ENCODE data around the gene PRKCE. TPM values are rescaled to one million over a fixed set of nuclear protein-coding genes. Genes with fewer than 3 reads are reported as not detected.

Gene PRKCE
- total RNA-seq, 2 experiments from 2014 or later, result 12.5 to 13.6 TPM

DNA sequence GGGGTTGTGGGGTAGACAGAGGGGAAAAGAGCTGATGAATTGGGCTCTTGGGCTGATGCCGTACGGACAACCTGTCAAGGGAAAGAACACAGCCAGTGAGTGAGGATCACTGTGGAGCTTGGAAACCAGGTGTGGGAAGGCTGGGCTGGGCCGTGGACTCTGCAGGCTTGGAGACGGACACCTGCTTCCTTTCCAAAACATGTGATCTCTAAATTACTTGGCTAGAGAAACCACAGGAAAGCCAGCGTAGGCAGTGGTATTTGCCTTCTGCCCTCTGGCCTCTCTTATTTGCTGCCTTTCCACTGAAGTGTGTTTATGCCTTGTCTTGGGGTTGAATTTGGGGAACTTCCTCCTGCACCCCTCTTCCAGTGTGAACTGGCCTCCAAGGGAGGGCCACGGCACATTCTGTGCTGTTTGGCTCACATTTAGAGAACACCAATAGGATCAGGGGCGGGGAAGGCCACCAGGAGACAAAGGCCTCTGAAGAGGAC is 267.7 kb downstream of the PRKCE start:
- Mint-ChIP-seq H3K27me3 (no peaks in the 10 kb centered on the region), H3K9me3 (no peaks in the 10 kb centered on the region), H3K27ac (no peak overlapping the region), H3K36me3 (no peaks in the 10 kb centered on the region), H3K4me3 (no peak overlapping the region), H3K4me1 (ENCODE audit: low read depth) (no peaks in the 10 kb centered on the region)
- intact Hi-C loops (cut with micrococcal nuclease), result no loop called here
- no peak for DNase-seq
- CTCF ChIA-PET, result no interaction called here
- POLR2A ChIA-PET, result no interaction called here

- CTCF ChIA-PET, result no interaction called here
- no peak for DNase-seq
- H3K27ac Mint-ChIP-seq, result no peak overlapping the region
- H3K4me3 Mint-ChIP-seq, result no peak overlapping the region
- POLR2A ChIA-PET, result no interaction called here
- no peaks in the 10 kb centered on the region for H3K36me3 Mint-ChIP-seq
- no peaks in the 10 kb centered on the region for H3K9me3 Mint-ChIP-seq
- intact Hi-C loops (cut with micrococcal nuclease), result no loop called here
- H3K4me1 Mint-ChIP-seq (ENCODE audit: low read depth), result no peaks in the 10 kb centered on the region
- H3K27me3 Mint-ChIP-seq, result no peaks in the 10 kb centered on the region
Measured at GRCh38 chr2:45919711-45920111, 268.2 kb downstream of the PRKCE start.

DNA sequence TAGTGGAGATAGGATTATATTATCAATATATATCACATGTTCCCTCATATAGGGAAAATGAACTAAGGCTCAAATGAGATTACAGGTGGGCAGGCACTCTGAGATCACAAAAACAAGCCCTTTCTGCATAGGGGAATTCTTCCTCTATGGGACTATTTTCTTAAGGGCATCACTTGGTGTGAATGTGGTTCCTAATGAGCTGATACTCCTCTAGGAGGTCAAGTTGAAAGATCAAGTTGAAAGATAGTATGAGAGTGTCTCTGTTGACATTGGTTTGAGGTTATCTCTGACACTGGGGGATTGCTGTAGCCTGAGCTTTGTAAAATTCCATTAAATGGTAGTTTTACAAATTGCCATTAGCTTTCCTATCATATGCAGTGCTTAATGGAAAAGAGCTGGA is 270.4 kb downstream of the PRKCE start:
- H3K27ac Mint-ChIP-seq, result no peak overlapping the region
- no peaks in the 10 kb centered on the region for H3K36me3 Mint-ChIP-seq
- CTCF ChIA-PET, result no interaction called here
- no peaks in the 10 kb centered on the region for H3K9me3 Mint-ChIP-seq
- POLR2A ChIA-PET, result no interaction called here
- no peaks in the 10 kb centered on the region for H3K27me3 Mint-ChIP-seq
- no peak overlapping the region for H3K4me3 Mint-ChIP-seq
- H3K4me1 Mint-ChIP-seq (ENCODE audit: low read depth), result no peaks in the 10 kb centered on the region
- DNase-seq, result no peak
- intact Hi-C loops (cut with micrococcal nuclease), result no loop called here

GRCh38 chr2:45922577-45922988 is 271.1 kb downstream of the PRKCE start:
- Mint-ChIP-seq H3K27ac (no peak overlapping the region), H3K36me3 (no peaks in the 10 kb centered on the region), H3K4me1 (ENCODE audit: low read depth) (no peaks in the 10 kb centered on the region), H3K27me3 (no peaks in the 10 kb centered on the region), H3K4me3 (no peak overlapping the region), H3K9me3 (no peaks in the 10 kb centered on the region)
- ChIA-PET CTCF (no interaction called here), POLR2A (no interaction called here)
- no peak for DNase-seq
- intact Hi-C loops (cut with micrococcal nuclease), result no loop called here

- DNase-seq, result no peak
- Mint-ChIP-seq H3K4me1 (ENCODE audit: low read depth) (no peaks in the 10 kb centered on the region), H3K27me3 (no peaks in the 10 kb centered on the region), H3K36me3 (no peaks in the 10 kb centered on the region), H3K4me3 (no peak overlapping the region), H3K9me3 (no peaks in the 10 kb centered on the region), H3K27ac (no peak overlapping the region)
- intact Hi-C loops (cut with micrococcal nuclease), result no loop called here
- ChIA-PET POLR2A (interaction anchor here (0.6 kb wide), 1 partner anchor 22 kb away, joined by 3 read pairs; no protein-coding TSS in a partner anchor), CTCF (no interaction called here)
Measured at GRCh38 chr2:45923701-45924100, 272.2 kb downstream of the PRKCE start.

GRCh38 chr2:45925026-45925425 is 273.6 kb downstream of the PRKCE start:
- POLR2A ChIA-PET, result no interaction called here
- Mint-ChIP-seq H3K27me3 (no peaks in the 10 kb centered on the region), H3K36me3 (no peaks in the 10 kb centered on the region), H3K4me1 (ENCODE audit: low read depth) (no peaks in the 10 kb centered on the region), H3K27ac (no peak overlapping the region), H3K4me3 (no peak overlapping the region), H3K9me3 (no peaks in the 10 kb centered on the region)
- CTCF ChIA-PET, result no interaction called here
- no peak for DNase-seq
- intact Hi-C loops (cut with micrococcal nuclease), result no loop called here

GRCh38 chr2:45925636-45926366 is 274.3 kb downstream of the PRKCE start:
- Mint-ChIP-seq H3K27me3 (no peaks in the 10 kb centered on the region), H3K27ac (no peak overlapping the region), H3K4me3 (no peak overlapping the region), H3K4me1 (ENCODE audit: low read depth) (no peaks in the 10 kb centered on the region), H3K9me3 (no peaks in the 10 kb centered on the region), H3K36me3 (no peaks in the 10 kb centered on the region)
- ChIA-PET CTCF (no interaction called here), POLR2A (no interaction called here)
- intact Hi-C loops (cut with micrococcal nuclease), result no loop called here
- no peak for DNase-seq

GRCh38 chr2:45928946-45929345 is 277.5 kb downstream of the PRKCE start:
- ChIA-PET POLR2A (no interaction called here), CTCF (no interaction called here)
- Mint-ChIP-seq H3K27ac (no peak overlapping the region), H3K9me3 (no peaks in the 10 kb centered on the region), H3K36me3 (no peaks in the 10 kb centered on the region), H3K27me3 (no peaks in the 10 kb centered on the region), H3K4me1 (ENCODE audit: low read depth) (peaks cover 5% of the 10 kb centered on the region), H3K4me3 (no peak overlapping the region)
- DNase-seq, result no peak
- intact Hi-C loops (cut with micrococcal nuclease), result no loop called here

DNA sequence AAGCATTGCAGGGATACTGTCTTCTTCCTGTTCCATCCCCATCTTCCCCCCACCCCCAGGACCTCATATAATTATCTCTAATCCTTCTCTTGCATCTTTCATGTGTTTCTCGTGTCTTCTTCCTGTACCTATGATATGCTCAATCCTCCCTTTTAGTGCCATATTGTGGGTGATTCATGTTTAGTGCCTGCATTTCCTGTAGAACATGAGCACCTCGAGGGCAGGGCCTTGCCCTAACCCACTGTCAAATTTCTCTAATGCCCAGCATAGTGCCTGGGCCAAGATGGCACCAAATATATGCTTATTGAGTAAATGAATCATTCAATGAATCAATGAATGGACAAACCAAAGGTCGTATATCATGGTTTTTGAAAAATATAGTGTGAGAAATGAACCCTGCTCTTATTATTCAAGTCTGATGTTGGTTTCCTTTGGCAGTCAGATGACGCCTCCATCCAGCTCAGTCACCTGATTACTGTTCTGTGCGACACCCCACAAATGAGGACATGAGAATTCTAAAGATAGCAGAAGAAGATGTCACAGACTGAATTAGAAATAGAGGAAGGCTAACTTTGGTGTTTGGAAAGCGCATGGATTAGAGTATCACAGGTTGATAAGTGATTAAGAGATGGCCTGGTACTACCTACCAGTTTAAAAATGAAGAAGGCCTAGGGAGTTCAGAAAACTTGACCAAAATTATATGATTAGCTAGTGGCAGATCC is 278.4 kb downstream of the PRKCE start:
- CTCF ChIA-PET, result no interaction called here
- Mint-ChIP-seq H3K4me1 (ENCODE audit: low read depth) (peaks cover 5% of the 10 kb centered on the region), H3K9me3 (no peaks in the 10 kb centered on the region), H3K36me3 (no peaks in the 10 kb centered on the region), H3K27me3 (no peaks in the 10 kb centered on the region), H3K27ac (no peak overlapping the region), H3K4me3 (no peak overlapping the region)
- intact Hi-C loops (cut with micrococcal nuclease), result no loop called here
- no peak for DNase-seq
- POLR2A ChIA-PET, result no interaction called here

- Mint-ChIP-seq H3K27ac (no peak overlapping the region), H3K4me1 (ENCODE audit: low read depth) (peaks cover 5% of the 10 kb centered on the region), H3K9me3 (no peaks in the 10 kb centered on the region), H3K4me3 (no peak overlapping the region), H3K36me3 (no peaks in the 10 kb centered on the region), H3K27me3 (no peaks in the 10 kb centered on the region)
- intact Hi-C loops (cut with micrococcal nuclease), result no loop called here
- POLR2A ChIA-PET, result no interaction called here
- no peak for DNase-seq
- CTCF ChIA-PET, result no interaction called here
Measured at GRCh38 chr2:45930396-45930792, 278.9 kb downstream of the PRKCE start.

GRCh38 chr2:45932278-45932975 is 281.0 kb downstream of the PRKCE start:
- CTCF ChIA-PET, result interaction anchor here (0.7 kb wide), 1 partner anchor 1390 kb away, joined by 3 read pairs; no protein-coding TSS in a partner anchor
- POLR2A ChIA-PET, result interaction anchor here (0.5 kb wide), 1 partner anchor 67 kb away, joined by 3 read pairs; no protein-coding TSS in a partner anchor
- intact Hi-C loops (cut with micrococcal nuclease), result no loop called here
- Mint-ChIP-seq H3K9me3 (no peaks in the 10 kb centered on the region), H3K4me3 (no peak overlapping the region), H3K36me3 (no peaks in the 10 kb centered on the region), H3K27me3 (no peaks in the 10 kb centered on the region), H3K4me1 (ENCODE audit: low read depth) (peaks cover 9% of the 10 kb centered on the region), H3K27ac (no peak overlapping the region)
- DNase-seq, result no peak

GRCh38 chr2:45935791-45936622 is 284.5 kb downstream of the PRKCE start:
- H3K4me1 Mint-ChIP-seq (ENCODE audit: low read depth), result peaks cover 9% of the 10 kb centered on the region
- H3K27me3 Mint-ChIP-seq, result no peaks in the 10 kb centered on the region
- H3K4me3 Mint-ChIP-seq, result no peak overlapping the region
- H3K9me3 Mint-ChIP-seq, result no peaks in the 10 kb centered on the region
- no peaks in the 10 kb centered on the region for H3K36me3 Mint-ChIP-seq
- intact Hi-C loops (cut with micrococcal nuclease), result loop anchor here (1.0 kb wide), 2 partner anchors 158 to 293 kb away; no protein-coding TSS in a partner anchor
- H3K27ac Mint-ChIP-seq, result no peak overlapping the region
- POLR2A ChIA-PET, result no interaction called here
- DNase-seq, result peak; percentile 77
- CTCF ChIA-PET, result interaction anchor here (0.6 to 2.0 kb wide), 9 partner anchors 31 to 476 kb away, joined by 3 to 11 read pairs (median 4); no protein-coding TSS in a partner anchor

All from activated CD4-positive, alpha-beta memory T cell treated with anti-CD3 and anti-CD28 coated beads for 36 hours (primary cell).